ENCODE data around the gene LILRB3. TPM values are rescaled to one million over a fixed set of nuclear protein-coding genes. Genes with fewer than 3 reads are reported as not detected.

Gene LILRB3
- total RNA-seq = not detected in 2 replicates

GRCh38 chr19:54222474-54223276, at the start of gene LILRB3:
Gene LILRB3 (minus strand): TSS chr19:54223007. CDS start chr19:54222976, 31 bp downstream.

GRCh38 chr19:54257116-54257480, 34.3 kb upstream of the LILRB3 start, which contains the start of gene LILRB5:
Gene LILRB5 (minus strand): TSS chr19:54257273. CDS start chr19:54257193, 80 bp downstream.

GRCh38 chr19:54242646-54243045, 19.8 kb upstream of the LILRB3 start, which contains the start of gene LILRA6:
Gene LILRA6 (minus strand): TSS chr19:54242790.

GRCh38 chr19:54191011-54191810, 31.6 kb downstream of the LILRB3 start, which contains the start of gene TSEN34:
Gene TSEN34 (plus strand): TSS chr19:54191308. CDS start chr19:54191365, 57 bp downstream.

GRCh38 chr19:54189145-54189734, 33.6 kb downstream of the LILRB3 start, which contains the start of gene MBOAT7:
Gene MBOAT7 (minus strand): TSS chr19:54189580. CDS start chr19:54188508, 1,072 bp downstream.

GRCh38 chr19:54172471-54173358, 50.1 kb downstream of the LILRB3 start, which contains the start of gene TMC4:
Gene TMC4 (minus strand): TSS chr19:54173160. CDS start chr19:54173117, 43 bp downstream.

Small RNAs within 50 kb of the gene (small RNA-seq; reads per million reads assigned to genes)
- gene RNU6-1307P (ENCODE audit: low replicate concordance) = not detected

Other genes starting within 250 kb of the LILRB3 start
- gene CACNG6, start 231.4 kb downstream of the LILRB3 start, total RNA-seq = 3.7 and 4.0 TPM in 2 replicates
- not detected in 2 replicates for gene VSTM1, start 159.1 kb downstream of the LILRB3 start, total RNA-seq
- not detected in 2 replicates for gene TARM1, start 141.6 kb downstream of the LILRB3 start, total RNA-seq
- 0.86 and 2.8 TPM in 2 replicates for gene OSCAR, start 122.2 kb downstream of the LILRB3 start, total RNA-seq
- gene NDUFA3, start 120.2 kb downstream of the LILRB3 start, total RNA-seq = 7.0 and 12.9 TPM in 2 replicates
- gene TFPT, start 107.3 kb downstream of the LILRB3 start, total RNA-seq = 15.2 and 21.9 TPM in 2 replicates
- 53.8 and 69.1 TPM in 2 replicates for gene PRPF31, start 107.3 kb downstream of the LILRB3 start, total RNA-seq
- 11.9 and 28.7 TPM in 2 replicates for gene CNOT3, start 85.2 kb downstream of the LILRB3 start, total RNA-seq
- gene LENG1, start 63.3 kb downstream of the LILRB3 start, total RNA-seq = 3.3 and 8.1 TPM in 2 replicates
- gene TMC4, start 49.8 kb downstream of the LILRB3 start, total RNA-seq = not detected in 2 replicates
- gene MBOAT7, start 33.4 kb downstream of the LILRB3 start, total RNA-seq = 64.3 and 77.5 TPM in 2 replicates
- 78.5 and 93.9 TPM in 2 replicates for gene TSEN34, start 31.7 kb downstream of the LILRB3 start, total RNA-seq
- gene RPS9, start 22.1 kb downstream of the LILRB3 start, total RNA-seq = 1,175 and 2,475 TPM in 2 replicates
- gene LILRA6, start 19.8 kb upstream of the LILRB3 start, total RNA-seq = not detected in 2 replicates
- gene LILRB5, start 34.3 kb upstream of the LILRB3 start, total RNA-seq = not detected in 2 replicates
- gene LILRB2, start 58.1 kb upstream of the LILRB3 start, total RNA-seq = not detected in 2 replicates
- gene LILRA5, start 90.2 kb upstream of the LILRB3 start, total RNA-seq = not detected in 2 replicates
- not detected in 2 replicates for gene LILRA4, start 116.2 kb upstream of the LILRB3 start, total RNA-seq
- gene LAIR1, start 141.9 kb upstream of the LILRB3 start, total RNA-seq = not detected in 2 replicates
- gene TTYH1, start 192.5 kb upstream of the LILRB3 start, total RNA-seq = not detected in 2 replicates
- 56.7 and 85.0 TPM in 2 replicates for gene LENG8, start 226.2 kb upstream of the LILRB3 start, total RNA-seq
- gene LENG9, start 240.8 kb upstream of the LILRB3 start, total RNA-seq = 5.4 and 6.1 TPM in 2 replicates